ENCODE measurements around the gene PATJ.

Gene PATJ

DNA sequence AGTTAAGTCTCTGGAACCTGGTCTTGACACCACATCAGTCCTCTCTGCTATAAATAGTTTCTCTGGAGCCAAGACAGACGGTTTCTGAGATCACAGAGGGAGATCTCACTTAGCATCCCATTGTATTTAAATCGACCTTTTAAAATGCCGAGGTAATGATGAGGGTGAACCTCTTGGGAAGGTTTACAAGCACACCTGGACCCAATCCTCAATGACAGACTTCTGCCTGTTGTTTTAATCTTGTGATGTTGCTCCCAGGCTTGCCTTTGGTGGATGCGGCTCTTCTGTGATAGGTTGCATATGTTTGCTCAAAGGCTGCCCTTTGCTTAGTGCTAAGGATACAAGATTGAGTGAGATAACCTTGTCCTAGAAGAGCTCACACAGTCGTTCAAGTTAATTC, 347.7 kb downstream of the PATJ start:
- Histone ChIP-seq H3K4me3 (ENCODE audit: low read length in 2 of 2) (no peak overlapping the region), H3K4me1 (ENCODE audit: control insufficient read depth, insufficient read depth, low read length) (no peaks in the 10 kb centered on the region), H3K9ac (ENCODE audit: low read length in 2 of 2) (no peak overlapping the region), H3K36me3 (ENCODE audit: control insufficient read depth in 2 of 2, insufficient read depth in 2 of 2, low read length in 2 of 2) (peaks cover 0 to 3% of the 10 kb centered on the region in 2 donors), H3K27ac (ENCODE audit: low read length) (no peak overlapping the region), H3K27me3 (ENCODE audit: control insufficient read depth in 1 of 2, insufficient read depth in 2 of 2, low read length in 2 of 2) (no peaks in the 10 kb centered on the region), H3K9me3 (ENCODE audit: control insufficient read depth in 2 of 2, low read length in 2 of 2) (no peaks in the 10 kb centered on the region)

DNA sequence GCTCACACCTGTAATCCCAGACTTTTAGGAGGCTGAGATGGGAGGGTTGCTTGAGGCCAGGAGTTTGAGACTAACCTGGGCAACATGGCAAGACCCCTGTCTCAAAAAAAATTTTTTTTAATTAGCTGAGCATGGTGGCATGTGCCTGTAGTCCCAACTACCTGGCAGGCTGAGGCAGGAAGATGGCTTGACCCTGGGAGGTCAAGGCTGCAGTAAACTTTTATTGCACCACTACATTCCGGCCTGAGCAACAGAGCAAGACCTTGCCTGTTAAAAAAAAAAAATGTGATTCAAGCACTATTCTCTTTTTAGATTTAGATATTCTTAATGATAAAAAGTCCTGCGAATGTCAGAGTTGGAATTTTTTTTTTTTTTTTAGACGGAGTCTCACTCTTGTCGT, 349.8 kb downstream of the PATJ start:
- H3K4me1 ChIP-seq (ENCODE audit: control insufficient read depth, insufficient read depth, low read length) = no peaks in the 10 kb centered on the region

DNA sequence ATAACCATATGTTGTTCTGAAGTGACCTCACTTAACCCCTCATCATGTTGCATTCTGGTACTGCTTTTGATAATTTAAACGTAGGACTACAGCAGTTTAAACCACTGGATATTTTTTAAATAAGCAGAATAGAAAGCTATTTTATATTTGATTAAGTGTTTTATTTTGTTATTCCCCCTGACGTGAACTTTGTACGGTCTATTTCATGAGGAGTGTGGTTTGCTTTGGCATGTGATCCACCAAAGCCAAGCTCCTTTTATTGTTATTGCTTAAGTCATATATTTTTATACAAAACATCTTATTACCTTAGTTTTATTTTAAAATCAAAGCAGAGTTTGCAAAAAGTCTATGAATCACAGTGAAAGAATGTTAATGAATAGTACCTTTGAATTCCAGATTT, 351.0 kb downstream of the PATJ start:
- no peak overlapping the region for H3K9ac ChIP-seq (ENCODE audit: low read length in 2 of 2)
- no peaks in the 10 kb centered on the region for H3K9me3 ChIP-seq (ENCODE audit: control insufficient read depth in 2 of 2, low read length in 2 of 2)
- H3K36me3 ChIP-seq (ENCODE audit: control insufficient read depth in 2 of 2, insufficient read depth in 2 of 2, low read length in 2 of 2) = peaks cover 0 to 1% of the 10 kb centered on the region in 2 donors
- no peaks in the 10 kb centered on the region for H3K27me3 ChIP-seq (ENCODE audit: control insufficient read depth in 1 of 2, insufficient read depth in 2 of 2, low read length in 2 of 2)
- H3K27ac ChIP-seq (ENCODE audit: low read length) = no peak overlapping the region
- no peak overlapping the region for H3K4me3 ChIP-seq (ENCODE audit: low read length in 2 of 2)
- H3K4me1 ChIP-seq (ENCODE audit: control insufficient read depth, insufficient read depth, low read length) = no peaks in the 10 kb centered on the region

More for the DNA sequence above, 349.8 kb downstream of the PATJ start:
- Histone ChIP-seq H3K36me3 (ENCODE audit: control insufficient read depth in 2 of 2, insufficient read depth in 2 of 2, low read length in 2 of 2) (peaks cover 0 to 3% of the 10 kb centered on the region in 2 donors), H3K27ac (ENCODE audit: low read length) (no peak overlapping the region), H3K4me3 (ENCODE audit: low read length in 2 of 2) (no peak overlapping the region), H3K27me3 (ENCODE audit: control insufficient read depth in 1 of 2, insufficient read depth in 2 of 2, low read length in 2 of 2) (no peaks in the 10 kb centered on the region), H3K9ac (ENCODE audit: low read length in 2 of 2) (no peak overlapping the region), H3K9me3 (ENCODE audit: control insufficient read depth in 2 of 2, low read length in 2 of 2) (no peaks in the 10 kb centered on the region)

DNA sequence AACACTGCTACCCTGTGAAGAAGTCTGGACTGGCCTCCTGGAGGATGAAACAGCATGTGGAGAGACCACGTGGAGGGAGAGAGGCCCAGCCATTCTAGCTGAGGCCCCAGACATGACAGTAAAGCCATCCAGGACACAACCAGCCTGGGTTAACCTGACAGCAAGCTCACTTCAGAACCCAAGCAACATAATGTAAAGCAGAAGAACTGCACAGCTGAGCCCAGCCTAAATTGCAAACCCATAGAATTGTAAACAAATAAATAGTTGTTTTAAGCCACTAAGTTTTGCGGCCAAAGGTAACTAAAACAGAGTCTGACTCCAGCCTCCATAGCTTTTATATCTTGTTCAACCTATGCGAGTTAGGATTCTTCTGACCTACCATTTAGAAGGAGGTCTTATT, 355.2 kb downstream of the PATJ start:
- Histone ChIP-seq H3K27ac (ENCODE audit: low read length) (no peak overlapping the region), H3K27me3 (ENCODE audit: control insufficient read depth in 1 of 2, insufficient read depth in 2 of 2, low read length in 2 of 2) (no peaks in the 10 kb centered on the region), H3K36me3 (ENCODE audit: control insufficient read depth in 2 of 2, insufficient read depth in 2 of 2, low read length in 2 of 2) (peaks cover 0 to 3% of the 10 kb centered on the region in 2 donors), H3K9ac (ENCODE audit: low read length in 2 of 2) (no peak overlapping the region), H3K4me1 (ENCODE audit: control insufficient read depth, insufficient read depth, low read length) (no peaks in the 10 kb centered on the region), H3K4me3 (ENCODE audit: low read length in 2 of 2) (no peak overlapping the region), H3K9me3 (ENCODE audit: control insufficient read depth in 2 of 2, low read length in 2 of 2) (no peaks in the 10 kb centered on the region)

DNA sequence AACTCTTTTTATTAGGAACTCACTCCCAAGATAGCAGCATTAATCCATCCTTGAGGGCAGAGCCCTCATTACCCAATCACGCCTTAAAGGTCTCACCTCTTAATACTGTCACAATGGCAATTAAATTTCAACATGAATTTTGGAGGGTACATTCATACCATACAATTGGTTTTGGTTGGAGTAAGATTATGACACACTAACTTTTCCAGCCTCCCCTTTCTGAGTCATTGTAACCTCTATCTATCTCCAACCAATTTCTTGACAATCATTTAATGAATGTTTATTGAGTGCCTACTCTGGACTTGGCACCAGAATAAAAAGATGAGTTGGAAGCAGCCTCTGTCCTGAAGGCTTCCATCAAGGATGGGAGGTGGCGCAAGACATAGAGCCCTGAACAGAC, 358.2 kb downstream of the PATJ start:
- Histone ChIP-seq H3K27ac (ENCODE audit: low read length) (no peak overlapping the region), H3K4me3 (ENCODE audit: low read length in 2 of 2) (no peak overlapping the region), H3K9me3 (ENCODE audit: control insufficient read depth in 2 of 2, low read length in 2 of 2) (no peaks in the 10 kb centered on the region), H3K27me3 (ENCODE audit: control insufficient read depth in 1 of 2, insufficient read depth in 2 of 2, low read length in 2 of 2) (no peaks in the 10 kb centered on the region), H3K36me3 (ENCODE audit: control insufficient read depth in 2 of 2, insufficient read depth in 2 of 2, low read length in 2 of 2) (peaks cover 0 to 3% of the 10 kb centered on the region in 2 donors), H3K9ac (ENCODE audit: low read length in 2 of 2) (no peak overlapping the region), H3K4me1 (ENCODE audit: control insufficient read depth, insufficient read depth, low read length) (no peaks in the 10 kb centered on the region)

DNA sequence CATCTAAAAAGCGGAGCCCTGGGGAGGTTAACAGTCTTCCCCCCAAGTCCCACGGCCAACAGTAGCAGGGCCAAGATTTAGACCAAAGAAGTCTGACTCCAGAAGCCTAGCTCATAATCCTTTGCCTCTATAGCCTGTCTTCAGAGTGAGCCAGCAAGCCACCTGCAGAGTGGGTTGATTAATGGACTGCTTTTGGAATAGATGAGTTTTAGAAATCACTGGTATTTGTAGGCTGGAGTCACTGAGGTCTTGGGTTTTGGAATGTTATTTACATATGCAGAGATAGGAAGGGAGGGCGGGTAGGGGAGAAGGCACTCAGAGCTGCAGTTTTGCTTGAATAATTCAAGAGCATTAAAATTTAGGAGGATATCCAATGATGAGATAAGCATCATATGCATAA, 361.6 kb downstream of the PATJ start:
- Histone ChIP-seq H3K4me1 (ENCODE audit: control insufficient read depth, insufficient read depth, low read length) (no peaks in the 10 kb centered on the region), H3K27me3 (ENCODE audit: control insufficient read depth in 1 of 2, insufficient read depth in 2 of 2, low read length in 2 of 2) (no peaks in the 10 kb centered on the region), H3K4me3 (ENCODE audit: low read length in 2 of 2) (no peak overlapping the region), H3K27ac (ENCODE audit: low read length) (no peak overlapping the region), H3K9me3 (ENCODE audit: control insufficient read depth in 2 of 2, low read length in 2 of 2) (no peaks in the 10 kb centered on the region), H3K36me3 (ENCODE audit: control insufficient read depth in 2 of 2, insufficient read depth in 2 of 2, low read length in 2 of 2) (peaks cover 0 to 3% of the 10 kb centered on the region in 2 donors), H3K9ac (ENCODE audit: low read length in 2 of 2) (no peak overlapping the region)

DNA sequence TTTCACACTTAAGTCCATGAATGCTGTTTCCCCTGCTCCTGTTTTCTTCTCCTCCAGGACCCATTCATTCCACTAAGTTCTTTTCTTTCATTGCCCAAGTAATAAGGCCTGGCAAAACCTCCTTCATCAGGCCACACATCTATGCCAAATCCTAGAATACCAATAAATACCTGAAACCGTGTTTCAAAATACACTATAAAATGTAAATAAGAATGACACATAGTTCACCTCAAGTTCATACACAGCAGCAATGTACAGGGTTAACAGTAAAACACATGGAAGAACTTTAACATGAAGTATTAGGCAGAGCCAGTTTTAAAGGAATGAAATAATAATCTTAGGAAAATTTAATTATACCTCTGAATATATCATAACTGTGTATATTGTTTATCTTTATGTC, 365.6 kb downstream of the PATJ start:
- H3K9ac ChIP-seq (ENCODE audit: low read length in 2 of 2) = no peak overlapping the region
- H3K36me3 ChIP-seq (ENCODE audit: control insufficient read depth in 2 of 2, insufficient read depth in 2 of 2, low read length in 2 of 2) = peaks cover 0 to 2% of the 10 kb centered on the region in 2 donors
- no peaks in the 10 kb centered on the region for H3K4me1 ChIP-seq (ENCODE audit: control insufficient read depth, insufficient read depth, low read length)
- H3K27ac ChIP-seq (ENCODE audit: low read length) = no peak overlapping the region
- H3K4me3 ChIP-seq (ENCODE audit: low read length in 2 of 2) = no peak overlapping the region
- H3K27me3 ChIP-seq (ENCODE audit: control insufficient read depth in 1 of 2, insufficient read depth in 2 of 2, low read length in 2 of 2) = no peaks in the 10 kb centered on the region
- no peaks in the 10 kb centered on the region for H3K9me3 ChIP-seq (ENCODE audit: control insufficient read depth in 2 of 2, low read length in 2 of 2)

DNA sequence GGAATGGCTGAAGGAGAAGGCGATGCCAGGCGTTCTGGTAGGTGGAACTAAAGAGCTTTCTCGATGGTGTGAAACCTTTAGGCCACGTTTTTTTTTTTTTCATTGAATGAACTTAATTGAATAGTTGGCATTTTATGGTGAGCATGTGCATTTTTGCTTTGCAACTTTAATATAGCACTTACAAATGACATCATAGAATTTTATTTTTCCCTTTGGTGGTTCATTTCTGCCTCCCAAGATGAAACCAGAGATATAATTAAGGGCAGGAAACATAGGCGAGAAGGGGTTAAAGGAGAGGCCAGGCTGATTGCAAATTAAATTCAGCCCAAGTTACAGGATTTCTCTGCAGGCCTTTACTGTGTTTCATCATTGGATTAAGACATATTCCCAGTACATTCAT, 366.8 kb downstream of the PATJ start:
- H3K27ac ChIP-seq (ENCODE audit: low read length) = no peak overlapping the region
- no peaks in the 10 kb centered on the region for H3K27me3 ChIP-seq (ENCODE audit: control insufficient read depth in 1 of 2, insufficient read depth in 2 of 2, low read length in 2 of 2)
- no peak overlapping the region for H3K9ac ChIP-seq (ENCODE audit: low read length in 2 of 2)
- H3K9me3 ChIP-seq (ENCODE audit: control insufficient read depth in 2 of 2, low read length in 2 of 2) = no peaks in the 10 kb centered on the region
- H3K4me3 ChIP-seq (ENCODE audit: low read length in 2 of 2) = no peak overlapping the region
- H3K4me1 ChIP-seq (ENCODE audit: control insufficient read depth, insufficient read depth, low read length) = no peaks in the 10 kb centered on the region
- H3K36me3 ChIP-seq (ENCODE audit: control insufficient read depth in 2 of 2, insufficient read depth in 2 of 2, low read length in 2 of 2) = peaks cover 0 to 2% of the 10 kb centered on the region in 2 donors

DNA sequence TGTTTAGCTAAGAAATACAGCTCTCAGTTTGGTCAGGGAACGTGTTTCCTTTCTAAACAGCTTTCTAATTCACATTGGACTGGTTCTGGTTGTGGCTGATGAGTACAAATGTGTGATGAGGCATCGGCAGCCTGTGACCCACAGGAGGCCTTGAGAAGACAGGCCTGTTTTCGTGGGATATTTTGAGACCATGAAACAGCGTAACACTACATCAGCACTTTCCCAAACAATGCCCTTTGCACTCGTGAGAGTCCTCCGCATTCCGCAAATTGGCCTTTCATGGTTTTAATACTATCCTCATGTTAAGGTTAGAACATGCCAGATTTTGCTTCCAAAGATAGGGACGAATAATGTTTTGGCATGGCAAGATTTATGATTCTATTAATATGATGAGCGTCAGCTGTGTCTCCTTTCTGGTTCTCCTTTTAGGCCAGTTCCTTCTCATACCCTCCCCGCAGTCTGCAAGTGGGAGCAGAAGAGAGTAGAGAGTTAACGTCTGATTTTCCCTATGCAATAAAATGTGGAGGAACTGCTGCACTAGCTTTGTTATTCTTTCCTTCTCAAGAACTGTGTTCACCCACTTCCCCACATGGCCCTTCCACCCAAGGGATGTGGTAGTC, 368.0 kb downstream of the PATJ start:
- H3K27me3 ChIP-seq (ENCODE audit: control insufficient read depth in 1 of 2, insufficient read depth in 2 of 2, low read length in 2 of 2) = no peaks in the 10 kb centered on the region
- H3K4me1 ChIP-seq (ENCODE audit: control insufficient read depth, insufficient read depth, low read length) = no peaks in the 10 kb centered on the region
- no peak overlapping the region for H3K4me3 ChIP-seq (ENCODE audit: low read length in 2 of 2)
- no peak overlapping the region for H3K27ac ChIP-seq (ENCODE audit: low read length)
- no peaks in the 10 kb centered on the region for H3K9me3 ChIP-seq (ENCODE audit: control insufficient read depth in 2 of 2, low read length in 2 of 2)
- H3K9ac ChIP-seq (ENCODE audit: low read length in 2 of 2) = no peak overlapping the region
- peaks cover 0 to 2% of the 10 kb centered on the region in 2 donors for H3K36me3 ChIP-seq (ENCODE audit: control insufficient read depth in 2 of 2, insufficient read depth in 2 of 2, low read length in 2 of 2)

DNA sequence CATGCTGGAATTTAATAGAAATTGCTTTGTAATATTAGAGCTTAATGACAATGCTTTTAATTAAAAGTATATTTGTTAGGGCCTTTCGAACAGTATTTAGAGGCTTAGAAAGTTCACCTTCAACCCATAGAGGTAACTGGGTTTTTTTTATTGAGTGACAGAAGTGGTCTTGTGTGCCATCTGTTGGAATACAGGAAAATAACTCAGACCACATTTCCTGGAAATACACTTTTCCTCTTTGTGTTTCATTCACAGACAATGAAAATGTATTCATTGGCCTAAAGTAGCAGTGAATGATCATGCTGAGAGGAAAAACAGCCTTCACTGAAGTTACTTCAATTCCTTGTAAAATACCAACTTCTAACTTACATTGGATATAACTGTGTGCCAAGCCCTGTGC, 368.8 kb downstream of the PATJ start:
- H3K4me1 ChIP-seq (ENCODE audit: control insufficient read depth, insufficient read depth, low read length) = no peaks in the 10 kb centered on the region
- no peaks in the 10 kb centered on the region for H3K27me3 ChIP-seq (ENCODE audit: control insufficient read depth in 1 of 2, insufficient read depth in 2 of 2, low read length in 2 of 2)
- H3K4me3 ChIP-seq (ENCODE audit: low read length in 2 of 2) = no peak overlapping the region
- H3K9ac ChIP-seq (ENCODE audit: low read length in 2 of 2) = no peak overlapping the region
- H3K27ac ChIP-seq (ENCODE audit: low read length) = no peak overlapping the region
- peaks cover 0 to 2% of the 10 kb centered on the region in 2 donors for H3K36me3 ChIP-seq (ENCODE audit: control insufficient read depth in 2 of 2, insufficient read depth in 2 of 2, low read length in 2 of 2)
- H3K9me3 ChIP-seq (ENCODE audit: control insufficient read depth in 2 of 2, low read length in 2 of 2) = no peaks in the 10 kb centered on the region

DNA sequence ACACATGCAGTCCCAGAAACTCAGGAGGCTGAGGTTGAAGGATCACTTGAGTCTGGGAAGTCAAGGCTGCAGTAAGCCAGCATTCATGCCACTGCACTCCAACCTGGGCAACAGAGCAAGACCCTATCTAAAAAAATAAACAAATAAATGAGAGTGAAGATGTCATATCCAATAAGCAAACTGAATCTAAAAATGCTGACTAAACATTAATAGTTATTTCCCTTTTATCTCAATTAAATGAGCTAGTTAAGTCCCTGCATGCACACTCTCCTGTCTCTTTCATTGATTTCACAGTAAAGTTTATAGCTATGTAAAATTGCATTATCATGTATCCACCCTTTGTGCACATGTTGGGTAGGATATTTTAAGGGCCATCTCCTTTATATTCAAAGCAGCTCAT, 371.2 kb downstream of the PATJ start:
- Histone ChIP-seq H3K27me3 (ENCODE audit: control insufficient read depth in 1 of 2, insufficient read depth in 2 of 2, low read length in 2 of 2) (no peaks in the 10 kb centered on the region), H3K27ac (ENCODE audit: low read length) (no peak overlapping the region), H3K4me3 (ENCODE audit: low read length in 2 of 2) (no peak overlapping the region), H3K9me3 (ENCODE audit: control insufficient read depth in 2 of 2, low read length in 2 of 2) (no peaks in the 10 kb centered on the region), H3K36me3 (ENCODE audit: control insufficient read depth in 2 of 2, insufficient read depth in 2 of 2, low read length in 2 of 2) (peaks cover 0 to 2% of the 10 kb centered on the region in 2 donors), H3K9ac (ENCODE audit: low read length in 2 of 2) (no peak overlapping the region), H3K4me1 (ENCODE audit: control insufficient read depth, insufficient read depth, low read length) (no peaks in the 10 kb centered on the region)

Measured in stomach smooth muscle (tissue), 2 donors.